Stimulated activated CD8-positive, alpha-beta memory T cell treated with anti-CD3 and anti-CD28 coated beads, Interleukin-7, amount 100 ng/mL, for 24 hours (primary cell): ENCODE results near the gene GFAP.
A peak's percentile ranks its signal among the peaks of the same experiment; 100 is the strongest.
"Not testable (repeated sequence)": the region's sequence is repeated elsewhere in the genome, so short reads cannot be mapped to it uniquely, and the experiment has no call there.

Experiments used
- DNase-seq: peaks from one replicate; pipeline ENCODE4 v3.0.0-alpha.2; 2020; ENCODE audit warnings: low read depth

Gene GFAP

GRCh38 chr17:44915321-44915726 lies at the start of gene GFAP:
Gene GFAP, minus strand, starts transcription at chr17:44915500. Its CDS starts 14 bp downstream, at chr17:44915486.
- no peak for DNase-seq

- DNase-seq, result no peak
Measured at GRCh38 chr17:44961921-44962350, 46.6 kb upstream of the GFAP start.

GRCh38 chr17:44960691-44961090 lies 45.4 kb upstream of the GFAP start:
- no peak for DNase-seq

- no peak for DNase-seq
Measured at GRCh38 chr17:44959821-44960531, 44.7 kb upstream of the GFAP start.

GRCh38 chr17:44956998-44957981 lies 42.0 kb upstream of the GFAP start:
- DNase-seq, result no peak

GRCh38 chr17:44955674-44956425 lies 40.5 kb upstream of the GFAP start:
- no peak for DNase-seq

- DNase-seq, result no peak
Measured at GRCh38 chr17:44952946-44953475, 37.7 kb upstream of the GFAP start.

GRCh38 chr17:44948315-44948795 lies 33.1 kb upstream of the GFAP start:
- DNase-seq, result no peak

GRCh38 chr17:44947461-44948314 lies 32.4 kb upstream of the GFAP start, which contains the start of gene KIF18B:
Gene KIF18B, minus strand, starts transcription at chr17:44947773. Its CDS starts 11,429 bp downstream, at chr17:44936344.
- peak; percentile 78 for DNase-seq

GRCh38 chr17:44945652-44946051 lies 30.4 kb upstream of the GFAP start:
- DNase-seq, result not testable (repeated sequence)

- DNase-seq, result no peak
Measured at GRCh38 chr17:44942456-44942855, 27.2 kb upstream of the GFAP start.

GRCh38 chr17:44941712-44942331 lies 26.5 kb upstream of the GFAP start:
- DNase-seq, result no peak

GRCh38 chr17:44940768-44941167 lies 25.5 kb upstream of the GFAP start:
- no peak for DNase-seq

GRCh38 chr17:44940317-44940716 lies 25.0 kb upstream of the GFAP start:
- no peak for DNase-seq

GRCh38 chr17:44935116-44935515 lies 19.8 kb upstream of the GFAP start:
- DNase-seq, result no peak

GRCh38 chr17:44934745-44935105 lies 19.4 kb upstream of the GFAP start:
- DNase-seq, result no peak

GRCh38 chr17:44933824-44934744 lies 18.8 kb upstream of the GFAP start:
- DNase-seq, result no peak

GRCh38 chr17:44932787-44933097 lies 17.4 kb upstream of the GFAP start:
- no peak for DNase-seq

- DNase-seq, result no peak
Measured at GRCh38 chr17:44932096-44932786, 16.9 kb upstream of the GFAP start.
